Right renal cortex interstitium (tissue), 3 donors: ENCODE data around the gene HES2. TPM values are rescaled to one million over a fixed set of nuclear protein-coding genes. Genes with fewer than 3 reads are reported as not detected.
"Not testable (repeated sequence)": the region's sequence is repeated elsewhere in the genome, so short reads cannot be mapped to it uniquely, and the experiment has no call there.

Experiments
- DNase-seq, 3 donors: peaks; one replicate each; pipeline ENCODE4 v3.0.0-alpha.2; 2013; ENCODE audit warnings: low read depth in 3 of 3, low spot score in 2 of 3
- polyA plus RNA-seq, 3 donors: library from polyadenylated mRNA; unstranded; fragments of 120-200 nt; gene quantifications; one replicate each; pipeline ENCODE4 v1.2.1, GENCODE V29; 2013; ENCODE audit not compliant: insufficient read length in 3 of 3

Gene HES2, protein sequence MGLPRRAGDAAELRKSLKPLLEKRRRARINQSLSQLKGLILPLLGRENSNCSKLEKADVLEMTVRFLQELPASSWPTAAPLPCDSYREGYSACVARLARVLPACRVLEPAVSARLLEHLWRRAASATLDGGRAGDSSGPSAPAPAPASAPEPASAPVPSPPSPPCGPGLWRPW
- under 1 TPM; 0.14 to 0.42 (median 0.34) TPM for polyA plus RNA-seq

DNA sequence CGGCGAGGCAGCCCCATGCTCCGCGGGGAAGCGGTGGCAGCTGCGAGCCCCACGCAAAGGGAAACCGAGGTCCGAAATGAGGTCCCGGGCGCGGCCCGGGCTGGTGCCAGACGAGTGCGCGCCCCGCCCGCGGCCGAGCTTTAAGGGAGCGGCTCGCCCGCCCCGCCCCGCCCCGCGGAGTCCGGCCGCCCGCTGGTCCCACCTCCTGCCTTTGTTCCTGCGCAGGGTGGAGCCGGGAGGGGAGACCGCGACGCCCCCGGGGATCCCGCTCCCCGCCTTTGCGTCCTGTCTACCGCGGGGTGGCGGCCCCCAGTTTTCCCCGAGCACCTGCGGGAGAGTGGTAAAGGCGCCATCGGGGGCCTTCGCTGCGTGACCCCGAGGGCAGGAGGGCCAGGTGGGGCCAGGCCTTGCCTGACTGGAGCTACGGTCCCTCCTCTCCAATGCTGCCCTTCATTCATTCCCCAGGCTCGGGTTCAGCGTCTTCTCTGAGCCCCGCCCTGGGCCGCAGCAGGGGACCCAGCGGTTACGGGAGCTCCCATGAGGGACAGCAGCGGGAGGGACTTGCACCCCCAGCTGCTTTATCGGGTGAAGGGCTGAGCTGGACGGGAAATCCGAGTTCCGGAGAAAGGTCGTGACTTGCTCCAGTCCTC is at the start of gene HES2:
Gene HES2 (minus strand): TSS at position 116 of the 650 bp plus-strand sequence. CDS start 99 bp downstream, at position 17.
- DNase-seq, result no peak

DNA sequence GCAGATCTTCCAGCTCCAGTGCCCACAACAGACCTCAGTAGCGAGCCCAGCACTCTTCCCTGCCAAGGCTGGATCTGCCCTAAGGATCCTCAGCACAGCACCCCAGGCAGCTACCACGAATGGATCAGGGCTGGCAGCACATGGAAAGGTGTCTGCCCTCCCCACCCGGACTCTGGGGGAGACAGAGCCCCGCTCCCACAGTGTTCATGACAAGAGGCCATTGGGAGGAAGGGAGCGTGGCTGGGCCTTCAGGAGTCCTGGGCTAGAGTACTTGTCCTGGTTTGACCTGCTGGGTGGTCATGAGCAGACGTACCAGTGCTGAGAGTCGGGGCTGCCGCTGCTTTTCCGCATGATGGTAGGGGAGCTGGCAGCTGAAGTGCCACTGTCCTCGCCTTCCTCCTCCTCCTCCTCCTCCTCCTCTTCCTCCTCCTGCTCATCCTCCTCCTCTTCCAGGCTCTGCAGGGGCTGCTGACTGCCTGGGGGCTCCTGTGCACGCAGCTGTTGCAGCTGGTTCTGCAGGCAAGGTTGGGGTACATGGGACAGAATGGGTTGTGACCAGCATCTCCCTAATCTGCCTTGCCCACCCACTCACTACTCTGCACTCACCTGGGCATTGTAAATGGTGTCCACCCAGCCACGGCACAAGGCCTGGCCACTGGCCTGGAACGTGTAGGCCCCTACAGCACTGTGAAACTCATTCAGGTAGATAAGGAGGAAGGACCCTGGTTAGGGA is 49.2 kb upstream of the HES2 start:
- DNase-seq, result no peak

- DNase-seq, result no peak
These were observed 48.3 kb upstream of the HES2 start for GRCh38 chr1:6467744-6468688.

DNA sequence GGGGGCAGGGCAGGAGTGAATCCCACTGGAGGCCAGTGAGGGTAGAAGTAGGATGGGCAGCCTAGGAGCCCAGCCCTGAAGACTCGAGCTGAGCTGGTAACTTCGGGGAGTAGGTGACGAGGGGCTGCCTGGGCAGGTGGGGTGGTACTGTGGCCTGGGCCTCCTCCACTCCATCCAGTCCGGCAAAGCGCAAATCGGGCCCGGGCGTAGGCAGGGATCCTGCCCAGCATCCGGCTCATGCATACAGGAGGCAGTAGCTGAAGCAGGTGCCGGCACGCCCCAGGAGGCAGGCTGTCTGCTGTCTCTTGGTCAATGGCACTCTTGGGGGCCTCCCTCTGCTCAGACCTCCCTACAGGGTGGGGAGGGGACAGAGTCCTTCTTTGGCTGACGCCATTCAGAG is 47.5 kb upstream of the HES2 start:
- no peak for DNase-seq

DNA sequence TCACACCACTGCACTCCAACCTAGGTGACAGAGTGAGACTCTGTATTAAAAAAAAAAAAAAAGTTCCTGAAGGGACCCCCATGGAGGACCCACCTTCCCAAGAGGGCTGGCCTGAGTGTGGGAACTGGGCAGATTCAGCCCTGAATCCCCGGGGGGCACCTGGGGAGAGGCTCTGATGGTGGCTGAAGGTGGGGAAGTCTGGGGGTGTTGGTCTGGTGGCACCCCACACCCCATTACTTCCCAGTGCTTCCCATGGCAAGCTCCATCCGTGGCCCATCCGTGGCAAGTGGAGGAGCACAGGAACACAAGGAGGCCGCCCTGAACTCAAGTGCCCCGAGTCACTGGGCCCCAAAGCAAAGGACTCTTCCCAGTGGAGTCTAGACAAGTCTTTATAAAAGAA is 47.0 kb upstream of the HES2 start:
- no peak for DNase-seq

GRCh38 chr1:6466023-6466422 is 46.3 kb upstream of the HES2 start, which contains the start of gene TNFRSF25:
TNFRSF25 (minus strand) TSS chr1:6466173; CDS start chr1:6466107, 66 bp downstream.
- DNase-seq, result no peak

DNA sequence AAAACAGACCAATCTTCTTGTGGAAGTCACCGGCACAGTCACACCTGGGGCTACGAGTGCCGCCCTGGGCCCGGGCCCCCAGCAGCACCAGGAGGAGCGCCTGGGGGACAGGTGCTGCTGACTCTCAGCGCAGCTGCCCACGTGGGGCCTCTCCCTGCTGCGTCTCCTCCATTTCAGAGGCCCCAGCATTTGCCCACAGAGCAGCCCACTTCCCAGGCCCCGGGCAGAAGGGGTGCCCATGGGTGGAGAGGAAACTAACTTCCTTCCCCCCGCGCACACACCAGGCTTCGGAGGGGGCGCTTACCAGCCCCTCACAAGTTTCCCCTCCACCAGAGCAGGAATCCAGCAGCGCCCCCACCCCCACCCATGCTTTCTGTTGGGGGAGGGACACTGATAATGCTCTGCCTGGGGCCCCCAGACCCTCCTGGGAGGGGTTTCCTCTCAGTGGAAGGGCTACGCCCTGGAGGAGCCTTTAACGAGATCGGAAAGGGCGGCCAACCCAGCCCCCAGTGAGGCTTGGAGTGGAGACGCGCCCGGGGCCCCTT is 45.8 kb upstream of the HES2 start:
- DNase-seq, result no peak

DNA sequence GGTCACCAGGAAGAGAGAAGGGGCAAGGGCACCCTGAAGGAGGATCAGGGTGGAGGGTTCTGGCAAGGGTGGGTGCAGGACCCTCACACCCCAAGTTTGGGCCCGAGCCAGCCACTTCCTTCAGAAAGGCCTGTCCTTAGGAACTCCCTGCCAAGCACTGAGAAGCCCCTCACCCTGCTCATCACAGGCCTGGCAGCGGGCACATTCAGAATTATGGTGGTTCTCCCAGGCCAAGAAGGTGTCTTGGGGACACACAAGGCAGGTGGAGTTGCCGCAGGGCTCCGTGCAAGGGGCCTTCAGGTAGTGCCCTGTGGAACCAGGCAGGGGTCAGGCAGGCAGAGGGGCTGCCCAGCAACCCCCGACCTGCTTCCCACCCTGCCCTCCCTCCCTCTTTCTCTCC is 45.2 kb upstream of the HES2 start:
- no peak for DNase-seq

- DNase-seq, result no peak
These were observed 44.8 kb upstream of the HES2 start for GRCh38 chr1:6464514-6464836.

DNA sequence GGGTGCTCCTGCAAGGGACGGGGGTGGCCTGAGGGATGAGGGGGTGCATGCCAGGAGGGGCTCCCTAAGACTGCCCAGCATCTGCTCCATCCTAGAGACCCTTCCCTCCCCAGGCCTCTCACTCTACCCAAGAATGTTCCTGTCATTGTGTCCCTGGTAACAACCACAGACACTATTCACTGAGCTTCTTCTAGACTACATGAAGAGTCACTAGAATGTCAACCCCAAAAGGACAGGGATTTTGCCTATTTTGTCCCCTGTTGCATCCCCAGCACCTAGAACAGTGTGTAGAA is 43.3 kb upstream of the HES2 start:
- no peak for DNase-seq

DNA sequence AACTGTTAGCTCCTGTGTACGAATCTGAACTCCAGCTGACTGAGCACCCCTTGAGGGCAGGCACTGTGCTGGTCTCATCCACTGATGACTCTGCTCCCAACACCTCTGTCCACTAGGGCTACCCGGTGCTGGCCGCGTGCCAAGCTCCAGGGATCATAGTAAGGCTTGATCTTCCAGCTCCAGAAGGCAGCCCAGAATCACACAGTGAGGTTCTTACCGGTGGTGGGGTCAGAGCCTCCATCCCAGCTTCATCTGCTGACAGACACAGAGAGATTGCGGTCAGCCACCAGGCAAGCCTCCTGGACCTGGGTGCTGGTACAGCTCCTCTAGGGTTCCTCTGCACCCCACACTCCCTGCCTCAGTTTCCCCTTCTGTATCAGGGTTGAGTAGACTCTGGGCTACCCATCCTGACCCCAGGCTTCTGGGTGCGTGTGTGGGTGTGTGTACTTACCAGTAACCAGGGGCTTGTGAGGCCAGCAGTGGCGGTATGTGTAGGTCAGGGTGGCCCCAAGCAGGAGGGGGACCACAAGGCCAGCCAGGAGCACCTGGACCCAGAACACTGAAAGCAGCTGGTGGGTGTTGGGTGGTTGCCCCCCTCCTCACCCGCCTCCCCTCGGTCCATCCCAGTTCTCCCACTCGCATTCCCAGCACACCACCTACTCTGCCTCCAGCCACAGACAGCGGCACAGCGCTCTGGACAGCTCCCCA is 42.8 kb upstream of the HES2 start:
- DNase-seq, result no peak

- DNase-seq, result no peak
These were observed 42.1 kb upstream of the HES2 start for GRCh38 chr1:6461538-6462411.

DNA sequence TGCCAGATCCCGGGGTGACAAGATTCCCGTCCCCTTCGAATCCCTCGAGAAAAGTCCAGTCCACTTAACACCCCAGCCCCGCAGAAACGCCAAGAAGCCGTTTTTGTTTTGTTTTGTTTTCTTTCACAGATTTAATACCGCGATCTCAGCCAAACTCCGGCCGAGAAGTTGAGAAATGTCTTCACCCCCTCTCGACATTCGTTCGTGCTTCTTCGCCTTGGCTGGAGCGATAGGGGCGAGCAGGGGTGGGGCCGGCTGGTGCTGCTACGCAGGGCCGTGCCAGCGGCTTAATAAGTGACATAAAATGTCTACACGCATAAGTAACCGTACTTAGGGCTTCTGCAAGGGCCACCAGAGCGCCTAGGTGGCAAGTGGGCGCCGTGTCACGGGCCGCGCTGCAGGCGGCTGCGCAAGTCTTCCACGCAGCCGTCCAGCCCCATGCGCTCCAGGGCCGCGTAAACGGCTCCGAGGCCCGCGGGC is 41.4 kb upstream of the HES2 start:
- no peak for DNase-seq

DNA sequence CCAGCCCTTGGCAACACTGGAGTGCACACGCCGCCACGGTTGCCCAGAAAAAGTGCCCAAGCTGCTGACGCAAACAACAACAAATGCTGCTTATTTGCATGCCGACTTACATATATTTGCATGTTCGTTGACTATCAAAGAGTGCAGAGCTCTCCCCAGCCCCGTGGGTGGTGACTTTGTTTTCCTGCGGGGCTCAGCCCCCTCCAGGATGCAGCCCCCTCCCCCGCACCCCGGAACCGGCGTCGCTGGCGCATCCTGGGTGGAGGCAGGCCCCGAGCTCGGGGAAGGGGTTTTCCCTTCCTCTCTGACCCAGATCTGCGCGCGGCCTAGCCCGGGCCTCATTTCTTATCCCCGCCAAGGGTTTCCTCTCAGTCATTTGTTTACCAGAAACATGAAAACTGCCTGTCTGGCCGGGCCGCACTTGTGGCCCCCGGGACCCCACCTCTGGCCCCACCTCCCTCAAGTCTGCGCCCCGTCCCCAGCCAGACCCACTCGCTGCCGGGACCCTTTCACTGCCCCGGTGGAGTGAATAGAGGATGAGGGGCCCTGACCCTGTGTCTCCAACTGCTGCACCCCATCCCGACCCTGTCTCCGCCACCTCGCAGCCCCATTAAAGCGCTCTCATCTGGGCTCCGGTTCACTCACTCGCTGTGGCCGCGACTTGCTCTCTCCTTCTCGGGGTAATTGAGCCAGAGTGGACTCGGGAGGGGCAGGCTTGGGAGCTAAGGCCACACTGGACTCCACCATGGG is 40.8 kb upstream of the HES2 start:
- DNase-seq, result no peak

- DNase-seq, result no peak
These were observed 40.1 kb upstream of the HES2 start for GRCh38 chr1:6459850-6460265.

GRCh38 chr1:6456800-6457466 is 37.2 kb upstream of the HES2 start:
- DNase-seq, result no peak

DNA sequence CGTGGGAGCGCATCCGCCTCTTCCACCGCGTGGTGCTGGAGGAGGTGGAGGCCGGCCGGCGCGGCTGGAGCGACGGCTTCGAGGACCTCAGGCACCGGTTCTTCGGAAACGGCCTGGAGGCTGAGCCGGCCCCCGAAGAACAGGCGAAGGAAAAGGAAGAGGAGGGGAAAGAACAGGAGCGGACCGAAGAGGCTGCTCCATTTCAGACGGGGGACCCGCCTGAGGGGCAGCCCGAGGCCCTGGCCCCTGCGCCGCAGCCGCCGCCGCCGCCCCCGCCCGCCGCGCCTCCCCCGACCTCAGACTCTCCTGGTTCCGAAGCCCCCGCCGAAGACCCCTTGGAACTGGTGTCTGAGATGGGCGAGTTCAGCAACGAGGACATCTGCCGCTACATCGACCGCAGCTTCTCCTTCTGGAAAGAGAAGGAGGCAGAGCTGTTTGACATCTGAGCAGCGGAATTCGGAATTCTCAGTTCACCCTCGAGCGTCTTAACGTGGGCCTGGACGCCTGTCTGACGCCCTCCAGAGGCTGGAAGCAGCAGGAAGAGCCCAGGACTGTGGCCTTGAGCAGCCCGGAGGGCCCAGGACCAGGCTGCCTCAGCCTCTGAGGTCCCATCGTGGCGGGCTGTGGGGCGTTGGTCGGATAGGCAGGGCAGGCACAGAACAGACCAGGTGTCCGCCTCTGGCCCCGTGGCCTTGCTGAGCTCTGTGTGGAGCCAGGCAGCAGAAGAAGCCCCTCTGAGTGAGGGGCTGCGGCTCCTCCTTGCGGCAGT is 36.2 kb upstream of the HES2 start:
- not testable (repeated sequence) for DNase-seq
